Measurements from ENCODE around the gene TP53BP2.

GRCh38 chr1:223748405-223748772 lies 97.4 kb downstream of the TP53BP2 start:
- TF ChIP-seq SP1 (IDR thresholded peaks at IDR 0.05) (no peak), TARDBP (IDR thresholded peaks at IDR 0.05) (no peak), ARNT (IDR thresholded peaks at IDR 0.05) (no peak), SUZ12 (IDR thresholded peaks at IDR 0.05) (no peak), ZNF384 (IDR thresholded peaks at IDR 0.05) (no peak), ELF4 (IDR thresholded peaks at IDR 0.05) (no peak)

Data from HEK293T (cell line).